Neural progenitor cell (in vitro differentiated cells): Measurements from ENCODE around the gene ZFAND6.

Experiments
- EZH2 ChIP-seq: fragments of 200-600 bp; sonication (generic); IDR thresholded peaks from 2 replicates; pipeline ENCODE4 v1.6.1; 2017; ENCODE audit warnings: antibody characterized with exemption, mild to moderate bottlenecking, moderate library complexity
- EZH2phosphoT487 ChIP-seq: fragments of 200-600 bp; sonication (generic); IDR thresholded peaks from 2 replicates; pipeline ENCODE4 v1.6.1; 2017; ENCODE audit warnings: antibody characterized with exemption
- TF ChIP-seq, protein P1 (sequence below): fragments of 200-600 bp; sonication (generic); IDR thresholded peaks from 2 replicates; pipeline ENCODE4 v1.5.1; 2017; ENCODE audit warnings: antibody characterized with exemption, mild to moderate bottlenecking

DNA sequence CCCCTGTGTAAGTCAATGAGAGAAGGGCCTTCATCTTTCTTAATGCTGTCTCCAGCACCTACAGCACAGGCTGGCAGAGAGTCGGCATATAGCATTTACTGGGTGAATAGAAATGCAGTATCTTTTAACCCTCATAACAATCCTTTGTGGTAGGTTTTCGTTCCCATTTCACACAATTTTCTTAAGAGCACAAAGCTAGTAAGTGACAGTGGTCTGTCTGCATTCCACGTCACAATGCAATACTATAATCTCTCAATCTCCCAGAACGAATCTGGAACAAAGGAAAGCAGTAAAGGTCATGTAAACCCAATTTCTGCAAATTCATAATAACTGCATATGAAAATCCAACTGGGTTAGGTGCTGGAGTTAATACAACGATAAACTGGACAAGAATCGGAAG is 1.4 kb upstream of the ZFAND6 start:
- TF ChIP-seq EZH2phosphoT487 (no peak), EZH2 (no peak)
- TF ChIP-seq, protein P1, sequence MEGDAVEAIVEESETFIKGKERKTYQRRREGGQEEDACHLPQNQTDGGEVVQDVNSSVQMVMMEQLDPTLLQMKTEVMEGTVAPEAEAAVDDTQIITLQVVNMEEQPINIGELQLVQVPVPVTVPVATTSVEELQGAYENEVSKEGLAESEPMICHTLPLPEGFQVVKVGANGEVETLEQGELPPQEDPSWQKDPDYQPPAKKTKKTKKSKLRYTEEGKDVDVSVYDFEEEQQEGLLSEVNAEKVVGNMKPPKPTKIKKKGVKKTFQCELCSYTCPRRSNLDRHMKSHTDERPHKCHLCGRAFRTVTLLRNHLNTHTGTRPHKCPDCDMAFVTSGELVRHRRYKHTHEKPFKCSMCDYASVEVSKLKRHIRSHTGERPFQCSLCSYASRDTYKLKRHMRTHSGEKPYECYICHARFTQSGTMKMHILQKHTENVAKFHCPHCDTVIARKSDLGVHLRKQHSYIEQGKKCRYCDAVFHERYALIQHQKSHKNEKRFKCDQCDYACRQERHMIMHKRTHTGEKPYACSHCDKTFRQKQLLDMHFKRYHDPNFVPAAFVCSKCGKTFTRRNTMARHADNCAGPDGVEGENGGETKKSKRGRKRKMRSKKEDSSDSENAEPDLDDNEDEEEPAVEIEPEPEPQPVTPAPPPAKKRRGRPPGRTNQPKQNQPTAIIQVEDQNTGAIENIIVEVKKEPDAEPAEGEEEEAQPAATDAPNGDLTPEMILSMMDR: no peak
